GM13976 (cell line): Measurements from ENCODE around the gene RAB13.

Source experiments
- DNase-seq: peaks from one replicate; pipeline ENCODE4 v3.0.0; 2012; ENCODE audit warnings: low spot score
- CTCF ChIP-seq: IDR thresholded peaks from 2 replicates; pipeline ENCODE4 v1.5.1; 2012; ENCODE audit warnings: borderline replicate concordance, mild to moderate bottlenecking; ENCODE audit not compliant: insufficient read depth; ENCODE audit errors: extremely low read depth, missing control alignments, control extremely low read depth
- in situ Hi-C: fragments of 300-500 bp; cut with MboI; formaldehyde crosslinking; loops from one replicate; pipeline ENCODE4 v1.12.0; 2022; ENCODE audit warnings: low sequenced_read_pairs, mixed read lengths, inconsistent platforms; ENCODE audit not compliant: unreplicated experiment

The RAB13 gene

GRCh38 chr1:153961421-153961820 lies 24.7 kb downstream of the RAB13 start:
- in situ Hi-C loops, result no loop called here
- no peak for DNase-seq
- no peak for TF ChIP-seq CTCF

- no peak for DNase-seq
- in situ Hi-C loops, result no loop called here
- TF ChIP-seq CTCF, result no peak
These were observed 25.9 kb downstream of the RAB13 start for GRCh38 chr1:153960206-153960605.

GRCh38 chr1:153959454-153959853 lies 26.7 kb downstream of the RAB13 start:
- TF ChIP-seq CTCF, result no peak
- no peak for DNase-seq
- in situ Hi-C loops, result no loop called here

GRCh38 chr1:153958961-153959260 lies 27.2 kb downstream of the RAB13 start:
- no peak for TF ChIP-seq CTCF
- in situ Hi-C loops, result no loop called here
- DNase-seq, result no peak

GRCh38 chr1:153958111-153958960 lies 27.8 kb downstream of the RAB13 start, which contains the start of gene CRTC2:
Gene CRTC2 (minus strand): TSS chr1:153958612. CDS start chr1:153958497, 115 bp downstream.
- in situ Hi-C loops, result no loop called here
- TF ChIP-seq CTCF, result peak; percentile 11
- peak; percentile 98 for DNase-seq

GRCh38 chr1:153957744-153958110 lies 28.4 kb downstream of the RAB13 start:
- in situ Hi-C loops, result no loop called here
- TF ChIP-seq CTCF, result no peak
- DNase-seq, result peak; percentile 63
